Mesendoderm (in vitro differentiated cells): ENCODE measurements around the gene CENPX.
A peak's percentile ranks its signal among the peaks of the same experiment; 100 is the strongest.

Source experiments
- DNase-seq: peaks from one replicate; pipeline ENCODE4 v3.0.0; 2013
- H2AK5ac ChIP-seq: 2 replicates; pipeline ENCODE4 v1.6.1; 2013; ENCODE audit warnings: low read length, inconsistent platforms
- H2BK120ac ChIP-seq: 2 replicates; pipeline ENCODE4 v1.6.1; 2013; ENCODE audit warnings: low read depth, mild to moderate bottlenecking, low read length, moderate library complexity, mixed read lengths
- H2BK15ac ChIP-seq: replicated peaks from 2 replicates; pipeline ENCODE4 v1.6.1; 2013; ENCODE audit warnings: low read depth, mild to moderate bottlenecking, moderate library complexity
- H2BK5ac ChIP-seq: 2 replicates; pipeline ENCODE4 v1.6.1; 2013; ENCODE audit warnings: low read length, inconsistent platforms
- H3K18ac ChIP-seq: 2 replicates; pipeline ENCODE4 v1.6.1; 2013; ENCODE audit warnings: mild to moderate bottlenecking, low read length, mixed read lengths
- H3K23ac ChIP-seq: one replicate; pipeline ENCODE4 v1.6.1; 2013; ENCODE audit warnings: low read length
- H3K27ac ChIP-seq: 2 replicates; pipeline ENCODE4 v1.5.1; 2013; ENCODE audit warnings: low read depth, mild to moderate bottlenecking, inconsistent platforms, low read length, moderate library complexity
- H3K27me3 ChIP-seq: 2 replicates; pipeline ENCODE4 v1.6.1; 2013; ENCODE audit warnings: low read length, control low read depth, mild to moderate bottlenecking, inconsistent platforms; ENCODE audit not compliant: insufficient read depth, poor library complexity
- H3K36me3 ChIP-seq: 2 replicates; pipeline ENCODE4 v1.6.1; 2013; ENCODE audit warnings: low read length, inconsistent platforms; ENCODE audit not compliant: control insufficient read depth, insufficient read depth
- H3K4ac ChIP-seq: one replicate; pipeline ENCODE4 v1.6.1; 2013; ENCODE audit warnings: low read depth, mild to moderate bottlenecking, low read length, moderate library complexity
- H3K4me1 ChIP-seq: 2 replicates; pipeline ENCODE4 v1.6.1; 2013; ENCODE audit warnings: low read depth, low read length, inconsistent platforms; ENCODE audit not compliant: control insufficient read depth
- H3K4me2 ChIP-seq: 2 replicates; pipeline ENCODE4 v1.6.1; 2013; ENCODE audit warnings: low read length
- H3K4me3 ChIP-seq: 2 replicates; pipeline ENCODE4 v1.5.1; 2013; ENCODE audit warnings: mild to moderate bottlenecking, low read length
- H3K56ac ChIP-seq: one replicate; pipeline ENCODE4 v1.6.1; 2013; ENCODE audit warnings: low read length
- H3K79me1 ChIP-seq: 2 replicates; pipeline ENCODE4 v1.6.1; 2013; ENCODE audit warnings: low read length, inconsistent platforms
- H3K79me2 ChIP-seq: 2 replicates; pipeline ENCODE4 v1.6.1; 2013; ENCODE audit warnings: mild to moderate bottlenecking, low read length; ENCODE audit not compliant: control insufficient read depth, insufficient read depth
- H3K9ac ChIP-seq: 2 replicates; pipeline ENCODE4 v1.6.1; 2013; ENCODE audit warnings: low read length, inconsistent platforms
- H4K5ac ChIP-seq: one replicate; pipeline ENCODE4 v1.6.1; 2013; ENCODE audit warnings: low read length
- H4K8ac ChIP-seq: one replicate; pipeline ENCODE4 v1.6.1; 2013; ENCODE audit warnings: low read depth, mild to moderate bottlenecking, control low read depth, low read length, moderate library complexity
- WGBS: extraction: QIAGEN DNeasy Blood & Tissue Kit; methylation state at CpG from one replicate; pipeline ENCODE4 v1.1.7; 2013; ENCODE audit warnings: low lambda C conversion rate, missing lambda C conversion rate; ENCODE audit not compliant: insufficient coverage; ENCODE audit errors: extremely low coverage; 5-methylcytosine and 5-hydroxymethylcytosine counted together

CENPX gene

GRCh38 chr17:82013341-82013740 is 9.3 kb downstream of the CENPX start:
- Histone ChIP-seq H3K4me2 (no peak overlapping the region), H2BK5ac (no peak overlapping the region), H2BK120ac (no peak overlapping the region), H4K5ac (no peak overlapping the region), H3K4me1 (no peaks in the 10 kb centered on the region), H3K4ac (no peak overlapping the region), H2AK5ac (no peak overlapping the region), H3K27ac (no peak overlapping the region), H3K56ac (no peak overlapping the region), H3K9ac (no peak overlapping the region), H3K79me2 (no peaks in the 10 kb centered on the region), H4K8ac (no peak overlapping the region), H3K4me3 (no peak overlapping the region), H3K36me3 (no peaks in the 10 kb centered on the region), H3K79me1 (no peaks in the 10 kb centered on the region), H3K18ac (no peak overlapping the region), H3K27me3 (no peaks in the 10 kb centered on the region), H2BK15ac (no peak overlapping the region), H3K23ac (no peak overlapping the region)
- no peak for DNase-seq
- WGBS, result no CpG with 5 or more reads among the region's 22 CpGs

- H4K8ac ChIP-seq, result no peak overlapping the region
- no peak overlapping the region for H2BK5ac ChIP-seq
- H3K4me2 ChIP-seq, result no peak overlapping the region
- H3K56ac ChIP-seq, result no peak overlapping the region
- H3K18ac ChIP-seq, result no peak overlapping the region
- no peak overlapping the region for H3K23ac ChIP-seq
- H2BK15ac ChIP-seq, result no peak overlapping the region
- no peaks in the 10 kb centered on the region for H3K27me3 ChIP-seq
- DNase-seq, result peak; percentile 48
- H3K4me1 ChIP-seq, result no peaks in the 10 kb centered on the region
- H2BK120ac ChIP-seq, result no peak overlapping the region
- H3K4ac ChIP-seq, result no peak overlapping the region
- WGBS, result no CpG with 5 or more reads among the region's 19 CpGs
- no peak overlapping the region for H3K9ac ChIP-seq
- H2AK5ac ChIP-seq, result no peak overlapping the region
- no peaks in the 10 kb centered on the region for H3K79me2 ChIP-seq
- H3K27ac ChIP-seq, result peak overlapping the region; percentile 53
- no peaks in the 10 kb centered on the region for H3K79me1 ChIP-seq
- no peaks in the 10 kb centered on the region for H3K36me3 ChIP-seq
- H3K4me3 ChIP-seq, result no peak overlapping the region
- H4K5ac ChIP-seq, result no peak overlapping the region
Observed at GRCh38 chr17:82012640-82013295, 9.9 kb downstream of the CENPX start.

GRCh38 chr17:82012261-82012639 is 10.4 kb downstream of the CENPX start:
- Histone ChIP-seq H3K4ac (no peak overlapping the region), H3K27me3 (no peaks in the 10 kb centered on the region), H3K36me3 (no peaks in the 10 kb centered on the region), H3K27ac (peak overlapping the region; percentile 53), H3K4me2 (no peak overlapping the region), H3K4me3 (no peak overlapping the region), H4K5ac (no peak overlapping the region), H2AK5ac (no peak overlapping the region), H2BK15ac (no peak overlapping the region), H2BK120ac (no peak overlapping the region), H3K18ac (no peak overlapping the region), H3K56ac (no peak overlapping the region), H3K23ac (no peak overlapping the region), H3K79me2 (no peaks in the 10 kb centered on the region), H2BK5ac (no peak overlapping the region), H3K9ac (no peak overlapping the region), H3K79me1 (no peaks in the 10 kb centered on the region), H4K8ac (no peak overlapping the region), H3K4me1 (no peaks in the 10 kb centered on the region)
- no peak for DNase-seq
- WGBS, result no CpG with 5 or more reads among the region's 20 CpGs

GRCh38 chr17:82011617-82012187 is 11.0 kb downstream of the CENPX start:
- Histone ChIP-seq H2BK5ac (no peak overlapping the region), H2BK120ac (no peak overlapping the region), H3K4me3 (no peak overlapping the region), H3K9ac (no peak overlapping the region), H3K79me2 (no peaks in the 10 kb centered on the region), H3K4me2 (no peak overlapping the region), H4K8ac (no peak overlapping the region), H3K56ac (no peak overlapping the region), H3K79me1 (no peaks in the 10 kb centered on the region), H3K27ac (no peak overlapping the region), H3K18ac (no peak overlapping the region), H2BK15ac (no peak overlapping the region), H2AK5ac (no peak overlapping the region), H3K36me3 (no peaks in the 10 kb centered on the region), H4K5ac (no peak overlapping the region), H3K4ac (no peak overlapping the region), H3K27me3 (no peaks in the 10 kb centered on the region), H3K23ac (no peak overlapping the region), H3K4me1 (no peaks in the 10 kb centered on the region)
- WGBS, result no CpG with 5 or more reads among the region's 19 CpGs
- DNase-seq, result no peak

DNA sequence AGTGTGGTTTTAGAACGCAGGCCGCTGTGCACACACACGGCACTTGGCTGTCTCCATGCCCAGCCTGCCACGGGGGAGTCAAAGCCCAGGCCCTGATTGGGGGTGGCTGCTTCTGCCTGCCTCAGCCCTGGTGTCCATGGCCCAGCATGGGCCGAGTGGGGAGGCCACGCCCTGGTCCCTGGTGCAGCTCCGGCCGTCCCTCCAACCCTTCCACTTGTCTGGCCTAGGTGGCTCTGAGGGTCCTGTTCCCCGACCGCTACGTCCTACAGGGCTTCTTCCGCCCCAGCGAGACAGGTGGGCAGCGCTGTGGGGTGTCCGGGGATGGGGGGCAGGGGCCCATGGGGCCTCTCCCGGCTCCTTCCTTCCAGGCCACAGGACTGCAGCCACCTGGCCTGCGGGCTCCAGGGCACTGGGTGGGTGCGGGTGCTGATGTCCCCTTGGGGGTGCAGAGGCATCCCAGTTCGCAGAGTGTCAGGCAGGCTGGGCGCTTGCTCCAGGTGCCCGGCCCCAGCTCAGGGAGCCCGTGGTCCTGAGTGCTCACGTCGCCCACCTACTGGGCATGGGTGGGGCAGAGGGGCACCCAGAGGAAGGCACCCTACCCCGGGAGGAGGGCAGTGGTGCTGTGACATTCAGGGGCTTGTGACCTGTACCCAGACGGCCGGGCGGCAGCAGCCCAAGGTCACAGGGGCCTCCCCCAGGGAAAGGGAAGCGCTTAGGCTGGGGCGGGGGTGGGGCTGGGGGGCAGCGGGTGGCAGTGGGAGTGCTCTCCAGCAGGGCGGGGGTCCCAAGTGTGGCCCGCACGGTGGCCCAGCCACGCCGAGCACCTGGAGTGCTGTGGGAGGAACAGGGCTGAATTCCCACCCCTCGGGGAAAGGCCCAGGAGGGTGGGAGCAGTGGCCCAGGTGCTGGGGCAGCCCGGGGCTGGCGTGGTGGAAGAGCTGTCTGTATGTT is 11.8 kb downstream of the CENPX start:
- Histone ChIP-seq H2BK120ac (no peak overlapping the region), H4K5ac (no peak overlapping the region), H2AK5ac (no peak overlapping the region), H3K36me3 (no peaks in the 10 kb centered on the region), H3K27ac (no peak overlapping the region), H2BK15ac (no peak overlapping the region), H4K8ac (no peak overlapping the region), H3K27me3 (no peaks in the 10 kb centered on the region), H3K18ac (no peak overlapping the region), H3K9ac (no peak overlapping the region), H3K4me1 (no peaks in the 10 kb centered on the region), H3K79me1 (peaks cover 2% of the 10 kb centered on the region), H3K4me2 (no peak overlapping the region), H3K4me3 (no peak overlapping the region), H3K23ac (no peak overlapping the region), H3K4ac (no peak overlapping the region), H3K56ac (no peak overlapping the region), H3K79me2 (no peaks in the 10 kb centered on the region), H2BK5ac (no peak overlapping the region)
- no peak for DNase-seq
- WGBS, result no CpG with 5 or more reads among the region's 39 CpGs
